ENCODE data around the gene MYRIP.

DNA sequence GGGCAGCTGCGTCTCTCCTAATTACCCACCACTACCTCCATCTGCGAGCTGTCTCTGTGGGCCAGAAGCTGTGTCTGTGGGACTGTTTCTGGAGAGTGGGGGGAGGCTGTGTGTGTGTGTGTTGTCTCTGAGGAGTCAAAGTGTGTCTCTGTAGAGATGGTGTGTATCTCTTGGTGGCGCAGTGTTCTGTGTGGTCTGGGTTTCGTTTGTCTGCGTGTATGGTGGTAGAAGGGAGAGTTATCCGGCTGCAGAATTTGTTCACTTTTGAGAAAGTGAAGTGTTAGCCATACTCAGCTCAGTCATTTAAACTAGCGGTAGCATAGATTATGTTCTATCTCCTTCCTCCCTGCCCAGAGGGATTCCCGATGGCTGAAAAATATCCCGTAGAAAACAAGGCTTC, 2.2 kb downstream of the MYRIP start:
- TF ChIP-seq, protein P1, sequence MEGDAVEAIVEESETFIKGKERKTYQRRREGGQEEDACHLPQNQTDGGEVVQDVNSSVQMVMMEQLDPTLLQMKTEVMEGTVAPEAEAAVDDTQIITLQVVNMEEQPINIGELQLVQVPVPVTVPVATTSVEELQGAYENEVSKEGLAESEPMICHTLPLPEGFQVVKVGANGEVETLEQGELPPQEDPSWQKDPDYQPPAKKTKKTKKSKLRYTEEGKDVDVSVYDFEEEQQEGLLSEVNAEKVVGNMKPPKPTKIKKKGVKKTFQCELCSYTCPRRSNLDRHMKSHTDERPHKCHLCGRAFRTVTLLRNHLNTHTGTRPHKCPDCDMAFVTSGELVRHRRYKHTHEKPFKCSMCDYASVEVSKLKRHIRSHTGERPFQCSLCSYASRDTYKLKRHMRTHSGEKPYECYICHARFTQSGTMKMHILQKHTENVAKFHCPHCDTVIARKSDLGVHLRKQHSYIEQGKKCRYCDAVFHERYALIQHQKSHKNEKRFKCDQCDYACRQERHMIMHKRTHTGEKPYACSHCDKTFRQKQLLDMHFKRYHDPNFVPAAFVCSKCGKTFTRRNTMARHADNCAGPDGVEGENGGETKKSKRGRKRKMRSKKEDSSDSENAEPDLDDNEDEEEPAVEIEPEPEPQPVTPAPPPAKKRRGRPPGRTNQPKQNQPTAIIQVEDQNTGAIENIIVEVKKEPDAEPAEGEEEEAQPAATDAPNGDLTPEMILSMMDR (IDR thresholded peaks at IDR 0.05; ENCODE audit: low read depth, low read length, poor library complexity, severe bottlenecking) = no peak
- TF ChIP-seq EZH2phosphoT487 (IDR thresholded peaks at IDR 0.05; ENCODE audit: borderline replicate concordance, low read length) = no peak

Measured in DOHH2 (cell line).